ENCODE results near the gene ZNF606. TPM values are rescaled to one million over a fixed set of nuclear protein-coding genes. Genes with fewer than 3 reads are reported as not detected.

The ZNF606 gene
- total and polyA plus RNA-seq, 9 of the 15 experiments (the other 6 are each of a cell fraction or from before 2014, with no cell fraction given): 0.03 to 0.98 (median 0.28) TPM

GRCh38 chr19:57934820-57935665 lies 67.6 kb downstream of the ZNF606 start, which contains the start of gene ZNF418 (continued):
- TF ChIP-seq DMBX1 (CRISPR knock-in tag; IDR thresholded peaks at IDR 0.05; ENCODE audit: borderline replicate concordance) (no peak), KLF1 (tag; IDR thresholded peaks at IDR 0.05) (no peak), TEAD2 (tag; IDR thresholded peaks at IDR 0.05) (no peak), PRDM10 (IDR thresholded peaks at IDR 0.05; ENCODE audit: partially characterized antibody) (peak; percentile 53), NFE2L1 (tag; IDR thresholded peaks at IDR 0.05; ENCODE audit: borderline replicate concordance, low read depth) (no peak), TSHZ1 (CRISPR knock-in tag; IDR thresholded peaks at IDR 0.05) (no peak), SRSF7 (optimal IDR thresholded peaks at IDR 0.05; ENCODE audit: low read depth, low read length) (no peak), GMEB1 (CRISPR knock-in tag; IDR thresholded peaks at IDR 0.05) (peak; percentile 89), NR2C2 (CRISPR knock-in tag; IDR thresholded peaks at IDR 0.05) (no peak), NR2C2 (tag; IDR thresholded peaks at IDR 0.05) (no peak), XRCC3 (IDR thresholded peaks at IDR 0.05) (no peak), ZNF143 (CRISPR knock-in tag; IDR thresholded peaks at IDR 0.05) (peak; percentile 67; the same call in 1 of the 2 replicates), SNIP1 (IDR thresholded peaks at IDR 0.05; ENCODE audit: low read depth) (no peak), ZNF124 (CRISPR knock-in tag; IDR thresholded peaks at IDR 0.05) (no peak), HCFC1 (IDR thresholded peaks at IDR 0.05; ENCODE audit: low read depth, low read length) (peak; percentile 67), E2F6 (IDR thresholded peaks at IDR 0.05; ENCODE audit: borderline replicate concordance in 1 of 2, extremely low read depth in 1 of 2, insufficient read depth in 1 of 2, insufficient read length in 1 of 2, low read depth in 1 of 2, low read length in 1 of 2, poor library complexity in 1 of 2, severe bottlenecking in 1 of 2) (peak in 1 of 2 experiments; percentile 52)
